ENCODE data around the gene MTCH2.

MTCH2 gene

DNA sequence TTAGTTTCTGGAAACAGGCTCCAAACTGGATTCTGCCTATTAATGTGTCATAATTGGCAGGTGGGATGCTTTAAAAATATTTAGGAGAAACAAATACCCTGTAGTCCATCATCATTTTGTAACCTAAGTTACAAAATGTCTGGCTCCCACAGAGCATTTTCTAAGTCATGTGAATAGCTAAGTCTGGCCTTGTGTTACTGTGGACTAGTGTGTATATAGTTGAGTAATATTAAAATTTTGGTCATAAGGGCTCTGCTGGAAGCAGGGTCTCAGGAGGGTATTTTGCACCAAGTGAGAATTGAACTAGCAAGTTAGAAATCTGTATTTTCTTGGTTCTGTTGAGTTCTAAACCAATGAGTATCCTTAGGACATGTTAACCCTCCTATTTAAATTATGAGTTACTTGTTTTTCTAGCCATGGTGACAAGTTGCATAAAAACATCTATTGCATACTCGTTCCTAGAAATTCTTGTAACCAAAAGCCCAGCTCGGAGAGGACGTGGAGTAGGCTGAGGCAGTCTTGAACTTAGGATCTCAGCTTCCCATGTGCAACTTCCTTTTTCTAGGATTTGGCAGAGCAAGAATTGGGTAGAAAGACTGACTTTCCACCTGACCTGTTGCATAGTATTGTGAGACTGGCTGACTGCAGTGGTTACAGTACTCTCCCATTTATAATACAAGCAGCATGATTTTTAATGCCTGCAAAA, 71.6 kb downstream of the MTCH2 start:
- TF ChIP-seq, protein P1, sequence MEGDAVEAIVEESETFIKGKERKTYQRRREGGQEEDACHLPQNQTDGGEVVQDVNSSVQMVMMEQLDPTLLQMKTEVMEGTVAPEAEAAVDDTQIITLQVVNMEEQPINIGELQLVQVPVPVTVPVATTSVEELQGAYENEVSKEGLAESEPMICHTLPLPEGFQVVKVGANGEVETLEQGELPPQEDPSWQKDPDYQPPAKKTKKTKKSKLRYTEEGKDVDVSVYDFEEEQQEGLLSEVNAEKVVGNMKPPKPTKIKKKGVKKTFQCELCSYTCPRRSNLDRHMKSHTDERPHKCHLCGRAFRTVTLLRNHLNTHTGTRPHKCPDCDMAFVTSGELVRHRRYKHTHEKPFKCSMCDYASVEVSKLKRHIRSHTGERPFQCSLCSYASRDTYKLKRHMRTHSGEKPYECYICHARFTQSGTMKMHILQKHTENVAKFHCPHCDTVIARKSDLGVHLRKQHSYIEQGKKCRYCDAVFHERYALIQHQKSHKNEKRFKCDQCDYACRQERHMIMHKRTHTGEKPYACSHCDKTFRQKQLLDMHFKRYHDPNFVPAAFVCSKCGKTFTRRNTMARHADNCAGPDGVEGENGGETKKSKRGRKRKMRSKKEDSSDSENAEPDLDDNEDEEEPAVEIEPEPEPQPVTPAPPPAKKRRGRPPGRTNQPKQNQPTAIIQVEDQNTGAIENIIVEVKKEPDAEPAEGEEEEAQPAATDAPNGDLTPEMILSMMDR (IDR thresholded peaks at IDR 0.05; ENCODE audit: extremely low read depth, insufficient read depth, missing control alignments), result no peak
- DNase-seq (ENCODE audit: low spot score), result no peak
- in situ Hi-C loops (cut with MboI; ENCODE audit: low pct_unique_long_range_greater_than_20kb, low sequenced_read_pairs, unreplicated experiment), result no loop called here

DNA sequence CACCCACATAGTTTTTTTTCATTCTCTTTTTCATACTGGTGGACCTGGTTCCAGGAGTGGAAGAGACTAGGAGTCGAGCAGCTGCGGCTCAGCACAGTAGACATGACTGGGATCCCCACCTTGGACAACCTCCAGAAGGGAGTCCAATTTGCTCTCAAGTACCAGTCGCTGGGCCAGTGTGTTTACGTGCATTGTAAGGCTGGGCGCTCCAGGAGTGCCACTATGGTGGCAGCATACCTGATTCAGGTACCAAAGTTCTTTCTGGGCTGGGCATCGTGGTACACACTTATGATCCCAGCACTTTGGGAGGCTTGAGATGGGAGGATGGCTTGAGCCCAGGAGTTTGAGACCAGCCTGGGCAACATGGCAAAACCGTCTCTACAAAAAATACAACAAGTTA, 72.7 kb downstream of the MTCH2 start:
- in situ Hi-C loops (cut with MboI; ENCODE audit: low pct_unique_long_range_greater_than_20kb, low sequenced_read_pairs, unreplicated experiment), result no loop called here
- TF ChIP-seq, protein P1 (IDR thresholded peaks at IDR 0.05; ENCODE audit: extremely low read depth, insufficient read depth, missing control alignments), result no peak
- DNase-seq (ENCODE audit: low spot score), result no peak
